ENCODE data around the gene LCE1F.

The LCE1F gene

GRCh38 chr1:152774875-152775274 lies at the start of gene LCE1F:
LCE1F (plus strand) TSS chr1:152775140; CDS start chr1:152776372, 1,232 bp downstream.
- DNase-seq: no peak

- DNase-seq: no peak
Observed at GRCh38 chr1:152725261-152725660, 49.7 kb upstream of the LCE1F start.

- DNase-seq: no peak
Observed at GRCh38 chr1:152728986-152729385, 46.0 kb upstream of the LCE1F start.

DNA sequence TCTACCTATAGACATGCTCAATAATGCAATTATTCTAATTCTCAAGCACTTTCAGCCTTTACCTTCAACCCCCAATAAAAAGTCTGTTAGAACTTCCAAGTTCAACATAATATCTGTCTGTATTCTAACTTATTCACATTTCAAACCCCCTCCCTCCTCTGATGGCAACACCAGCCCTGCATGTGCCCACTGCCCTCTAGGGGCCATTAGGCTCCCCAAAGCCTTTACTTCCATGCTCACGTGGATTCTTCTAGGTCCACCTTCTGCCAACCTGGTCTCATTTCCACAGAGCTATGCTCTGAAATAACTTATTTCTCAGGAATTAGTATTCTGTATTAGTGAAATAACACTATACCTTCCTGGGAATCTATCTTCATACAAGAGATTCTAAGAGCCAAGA lies 39.3 kb upstream of the LCE1F start:
- DNase-seq: no peak

DNA sequence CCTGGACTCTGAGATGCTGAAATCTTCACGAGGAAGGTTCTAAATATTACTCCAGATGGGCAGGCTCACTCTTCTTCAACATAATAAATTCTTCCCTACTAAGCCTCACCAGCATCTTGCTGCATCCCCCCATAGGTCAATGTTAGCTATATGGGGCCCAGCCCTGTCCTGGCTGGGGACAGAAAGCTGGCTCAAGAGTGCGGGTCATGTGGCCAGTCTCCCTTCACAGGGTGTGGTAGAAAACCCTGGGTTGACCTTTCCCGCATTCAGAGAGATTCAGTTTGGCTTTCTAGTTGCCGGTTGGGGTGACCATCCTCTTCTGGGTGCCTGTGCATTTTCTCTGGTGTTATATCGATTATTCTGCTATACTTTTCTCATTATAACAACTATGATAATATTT lies 36.9 kb upstream of the LCE1F start:
- DNase-seq: no peak

DNA sequence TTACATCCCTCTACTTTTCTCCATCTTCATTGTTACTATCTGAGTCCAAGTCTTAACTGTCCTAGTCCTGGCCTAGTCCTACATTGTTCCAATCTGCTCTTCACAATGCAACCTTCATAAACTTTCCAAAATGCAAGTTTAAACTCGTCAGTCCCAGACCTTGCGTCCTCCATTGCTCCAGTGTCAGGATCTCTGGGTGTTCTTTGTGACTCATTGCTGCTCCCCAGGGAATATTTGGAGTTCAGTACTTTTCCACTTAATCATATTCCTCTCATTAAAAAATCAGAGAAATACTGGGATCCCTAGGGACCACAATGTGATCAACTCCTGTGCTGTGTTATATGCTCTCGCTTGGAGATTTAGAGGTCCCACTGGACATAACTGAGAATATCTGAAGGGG lies 35.1 kb upstream of the LCE1F start:
- DNase-seq: no peak

DNA sequence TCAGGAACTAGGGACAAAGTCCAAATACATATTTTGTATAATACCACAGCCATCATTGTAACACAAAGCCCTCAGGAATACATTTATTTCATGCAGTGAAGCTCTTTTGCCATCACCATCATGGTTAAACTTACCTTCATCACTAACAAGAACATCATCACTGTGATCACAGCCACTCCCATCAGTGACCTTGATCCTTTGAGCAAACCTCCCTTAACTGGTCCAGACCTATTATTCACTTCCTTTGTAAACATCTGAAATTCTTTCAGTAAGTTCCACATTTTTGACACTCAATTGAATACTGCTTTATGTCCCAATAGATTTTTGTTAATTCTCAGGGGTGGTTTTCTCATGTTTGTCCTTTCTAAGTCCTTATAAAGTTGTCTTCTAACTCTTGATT lies 33.3 kb upstream of the LCE1F start:
- no peak for DNase-seq

DNA sequence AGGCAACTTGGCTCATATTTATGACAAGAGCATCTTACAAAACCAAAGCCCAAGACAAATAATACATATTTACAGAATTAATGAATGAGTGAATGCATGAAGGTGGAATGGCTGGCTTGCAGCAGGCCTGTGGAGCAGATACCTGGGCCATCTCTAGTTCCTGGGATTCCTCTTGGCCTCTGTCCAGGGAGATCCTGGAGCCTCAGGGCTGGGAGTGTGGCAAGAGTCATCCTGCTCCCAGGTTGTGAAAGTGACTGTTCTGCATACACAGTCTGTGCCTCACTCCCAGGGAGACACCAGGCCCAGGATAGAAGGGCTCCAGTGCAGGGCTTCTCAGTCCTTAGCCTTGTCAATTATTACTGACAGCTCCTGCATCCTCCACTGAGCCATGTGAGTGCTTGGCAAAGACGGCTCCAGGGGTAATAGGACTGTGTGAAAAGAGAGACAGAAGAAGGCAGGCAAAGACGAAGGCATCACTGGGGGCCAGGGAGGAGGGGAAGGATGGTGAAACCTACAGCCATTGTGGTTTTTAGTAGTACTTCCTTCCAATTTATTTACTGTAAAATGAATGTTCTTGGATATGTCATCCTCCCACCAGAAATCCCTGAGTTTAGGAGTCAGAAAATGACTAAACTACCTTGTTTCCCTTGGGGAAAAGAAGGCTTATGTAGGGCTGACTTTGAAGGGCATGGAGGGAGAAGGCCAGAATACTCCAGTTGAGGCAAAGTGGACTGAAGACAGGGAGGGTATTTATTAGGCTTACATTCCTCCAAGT lies 31.4 kb upstream of the LCE1F start:
- DNase-seq: no peak

DNA sequence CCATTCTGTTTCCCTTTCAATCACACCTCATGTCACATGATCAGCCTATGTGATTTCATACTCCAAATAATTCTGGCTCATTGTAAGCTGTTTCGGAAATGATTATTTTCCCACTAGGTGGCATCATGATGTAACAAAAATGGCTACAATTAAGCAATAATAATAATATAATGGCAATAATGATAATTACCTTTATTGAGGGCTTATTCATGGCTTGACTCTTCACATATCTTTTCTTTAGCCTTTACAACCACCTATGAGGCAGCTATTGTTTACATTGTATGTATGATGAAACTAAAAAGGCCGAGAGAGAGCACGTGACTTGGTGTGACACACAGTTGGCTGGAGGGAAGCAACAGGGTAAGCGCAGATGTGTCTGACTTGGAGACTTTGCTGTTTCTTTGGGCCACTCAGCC lies 29.6 kb upstream of the LCE1F start:
- DNase-seq: no peak

GRCh38 chr1:152745765-152746444 lies 29.0 kb upstream of the LCE1F start:
- no peak for DNase-seq

- no peak for DNase-seq
Observed at GRCh38 chr1:152747831-152748230, 27.1 kb upstream of the LCE1F start.

DNA sequence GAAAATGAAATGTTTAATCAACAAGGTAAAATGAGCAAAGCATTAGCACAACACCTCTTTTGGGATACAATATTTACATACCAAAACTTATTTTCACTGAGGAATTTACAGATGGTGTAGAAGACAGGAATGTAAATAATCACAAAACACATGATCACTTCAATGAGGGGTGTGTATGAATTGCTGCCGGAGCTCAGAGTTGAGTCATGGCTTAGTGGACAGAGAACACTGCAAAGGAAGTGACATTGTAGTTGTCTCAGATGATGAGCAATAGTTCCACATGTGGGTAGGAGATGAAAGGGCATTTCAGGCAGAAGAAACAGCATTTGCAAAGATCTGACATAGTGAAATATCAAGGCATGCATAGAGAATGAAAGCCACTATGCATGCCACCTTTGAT lies 22.7 kb upstream of the LCE1F start:
- no peak for DNase-seq

- DNase-seq: no peak
Observed at GRCh38 chr1:152753586-152753985, 21.4 kb upstream of the LCE1F start.

- DNase-seq: no peak
Observed at GRCh38 chr1:152756872-152757271, 18.1 kb upstream of the LCE1F start.

DNA sequence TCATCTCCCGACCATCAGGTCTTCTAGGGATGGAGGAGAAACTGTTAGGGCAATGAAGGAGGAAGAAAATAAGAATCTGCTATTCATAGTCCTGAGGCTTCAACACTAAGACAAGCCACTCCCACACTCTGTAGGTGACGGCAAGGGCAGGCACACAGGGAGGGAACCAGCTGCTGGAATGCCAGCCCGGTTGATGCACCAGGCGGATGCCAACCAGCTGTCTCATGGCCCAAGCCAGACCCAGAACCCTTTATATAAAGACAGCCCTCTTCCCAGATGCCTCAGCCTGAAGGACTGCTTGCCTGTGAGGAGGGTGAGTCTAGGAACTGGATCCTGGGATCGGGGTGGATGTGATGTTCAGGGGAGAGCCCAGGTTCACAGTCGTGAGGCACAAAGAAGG lies 17.2 kb upstream of the LCE1F start, which contains the start of gene KPRP:
Gene KPRP, plus strand, starts transcription at position 279 of the 400 bp plus-strand sequence. CDS start 1,564 bp downstream, outside the sequence.
- DNase-seq: no peak

- no peak for DNase-seq
Observed at GRCh38 chr1:152758636-152759035, 16.3 kb upstream of the LCE1F start.

- DNase-seq: no peak
Observed at GRCh38 chr1:152759453-152760173, 15.3 kb upstream of the LCE1F start.

DNA sequence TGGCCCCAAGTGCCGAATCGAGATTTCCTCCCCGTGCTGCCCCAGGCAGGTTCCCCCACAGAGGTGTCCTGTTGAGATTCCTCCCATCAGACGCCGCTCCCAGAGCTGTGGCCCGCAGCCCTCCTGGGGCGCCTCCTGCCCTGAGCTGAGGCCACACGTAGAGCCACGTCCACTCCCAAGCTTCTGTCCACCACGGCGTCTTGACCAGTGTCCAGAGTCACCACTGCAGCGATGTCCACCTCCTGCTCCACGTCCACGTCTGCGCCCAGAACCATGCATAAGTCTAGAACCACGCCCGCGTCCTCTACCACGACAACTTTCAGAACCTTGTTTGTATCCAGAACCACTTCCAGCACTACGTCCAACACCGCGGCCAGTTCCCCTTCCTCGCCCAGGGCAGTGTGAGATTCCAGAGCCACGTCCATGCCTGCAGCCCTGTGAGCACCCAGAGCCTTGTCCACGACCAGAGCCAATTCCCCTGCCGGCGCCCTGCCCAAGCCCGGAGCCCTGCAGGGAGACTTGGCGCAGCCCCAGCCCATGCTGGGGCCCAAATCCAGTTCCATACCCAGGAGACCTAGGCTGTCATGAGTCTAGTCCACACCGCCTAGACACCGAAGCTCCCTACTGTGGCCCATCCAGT lies 14.3 kb upstream of the LCE1F start:
- no peak for DNase-seq

DNA sequence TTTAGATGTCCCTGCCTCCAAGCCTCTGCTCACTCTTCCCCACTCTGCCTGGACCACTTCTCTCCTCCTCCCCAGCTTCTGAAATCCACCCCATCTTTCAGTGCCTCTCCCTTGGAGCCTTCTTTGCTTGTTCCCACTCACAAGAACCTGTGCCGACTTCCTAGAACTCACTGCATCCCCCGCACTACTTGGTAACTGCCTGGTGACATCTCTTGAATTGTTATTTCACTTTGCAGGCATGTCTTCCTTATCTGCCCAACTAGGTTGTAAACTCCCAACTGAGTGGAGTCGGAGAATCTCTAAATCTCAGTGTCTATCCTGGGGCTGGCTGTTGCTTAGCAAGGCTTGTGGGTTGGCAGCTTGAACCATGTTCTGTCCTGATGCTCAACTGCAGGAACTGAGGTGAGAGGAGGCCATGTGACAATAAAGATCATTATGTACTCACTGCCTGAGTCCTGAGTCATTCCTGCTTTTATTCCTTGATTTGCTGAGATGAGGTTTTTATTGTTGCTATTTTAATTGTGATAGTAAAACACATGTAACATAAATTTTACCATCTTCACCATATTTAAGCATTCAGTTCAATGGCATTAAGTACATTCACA lies 13.2 kb upstream of the LCE1F start:
- no peak for DNase-seq

GRCh38 chr1:152768847-152769533 lies 6.0 kb upstream of the LCE1F start:
- no peak for DNase-seq

GRCh38 chr1:152770411-152770810 lies 4.5 kb upstream of the LCE1F start:
- no peak for DNase-seq

DNA sequence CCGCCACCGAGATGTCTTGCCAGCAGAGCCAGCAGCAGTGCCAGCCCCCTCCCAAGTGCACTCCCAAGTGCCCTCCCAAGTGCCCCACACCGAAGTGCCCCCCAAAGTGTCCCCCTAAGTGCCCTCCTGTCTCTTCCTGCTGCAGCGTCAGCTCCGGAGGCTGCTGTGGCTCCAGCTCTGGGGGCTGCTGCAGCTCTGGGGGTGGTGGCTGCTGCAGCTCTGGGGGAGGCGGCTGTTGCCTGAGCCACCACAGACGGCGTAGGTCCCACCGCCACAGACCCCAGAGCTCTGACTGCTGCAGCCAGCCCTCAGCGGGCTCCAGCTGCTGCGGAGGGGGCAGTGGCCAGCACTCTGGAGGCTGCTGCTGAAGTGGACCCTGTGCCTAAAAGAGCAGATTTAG lies 1.4 kb downstream of the LCE1F start:
- no peak for DNase-seq

Measured in NCI-H774 (cell line).